ENCODE results near the gene BTG2.

Gene BTG2

GRCh38 chr1:203342192-203342940 is 37.0 kb downstream of the BTG2 start:
- Histone ChIP-seq H3K4me2 (ENCODE audit: low read depth, low read length, poor library complexity, severe bottlenecking) (peak overlapping the region; percentile 49), H3K79me2 (ENCODE audit: insufficient read depth, low read length) (no peaks in the 10 kb centered on the region), H3K27me3 (ENCODE audit: insufficient read depth, low read length, poor library complexity, severe bottlenecking) (no peaks in the 10 kb centered on the region), H3K9me2 (replicated peaks; ENCODE audit: low read depth, low read length) (no peaks in the 10 kb centered on the region), H3K36me3 (ENCODE audit: insufficient read depth, low read length) (no peaks in the 10 kb centered on the region), H3F3A (ENCODE audit: low read depth) (no peaks in the 10 kb centered on the region), H4K20me1 (ENCODE audit: insufficient read depth, low read length, poor library complexity, severe bottlenecking) (no peaks in the 10 kb centered on the region), H2AFZ (ENCODE audit: low read length) (peak overlapping the region; percentile 85), H3K9me3 (ENCODE audit: insufficient read depth, low read depth, low read length) (no peaks in the 10 kb centered on the region), H3K4me3 (ENCODE audit: low read length, poor library complexity, severe bottlenecking) (peak overlapping the region; percentile 54), H3K9ac (ENCODE audit: low read depth, low read length, poor library complexity, severe bottlenecking) (no peak overlapping the region), H3K4me1 (ENCODE audit: insufficient read depth, low read length, poor library complexity, severe bottlenecking) (peaks cover 12% of the 10 kb centered on the region)
- peak; percentile 83 for TF ChIP-seq CTCF (conservative IDR thresholded peaks at IDR 0.05; ENCODE audit: low read length)
- no peak for TF ChIP-seq EZH2phosphoT487 (IDR thresholded peaks at IDR 0.05; ENCODE audit: borderline replicate concordance)

- Histone ChIP-seq H3K36me3 (ENCODE audit: insufficient read depth, low read length) (no peaks in the 10 kb centered on the region), H3K79me2 (ENCODE audit: insufficient read depth, low read length) (no peaks in the 10 kb centered on the region), H3F3A (ENCODE audit: low read depth) (no peaks in the 10 kb centered on the region), H3K9me2 (replicated peaks; ENCODE audit: low read depth, low read length) (no peaks in the 10 kb centered on the region), H3K4me1 (ENCODE audit: insufficient read depth, low read length, poor library complexity, severe bottlenecking) (peaks cover 12% of the 10 kb centered on the region), H3K27me3 (ENCODE audit: insufficient read depth, low read length, poor library complexity, severe bottlenecking) (no peaks in the 10 kb centered on the region), H3K9me3 (ENCODE audit: insufficient read depth, low read depth, low read length) (no peaks in the 10 kb centered on the region), H2AFZ (ENCODE audit: low read length) (no peak overlapping the region), H3K9ac (ENCODE audit: low read depth, low read length, poor library complexity, severe bottlenecking) (no peak overlapping the region), H3K4me3 (ENCODE audit: low read length, poor library complexity, severe bottlenecking) (no peak overlapping the region), H3K4me2 (ENCODE audit: low read depth, low read length, poor library complexity, severe bottlenecking) (no peak overlapping the region), H4K20me1 (ENCODE audit: insufficient read depth, low read length, poor library complexity, severe bottlenecking) (no peaks in the 10 kb centered on the region)
- no peak for TF ChIP-seq EZH2phosphoT487 (IDR thresholded peaks at IDR 0.05; ENCODE audit: borderline replicate concordance)
- no peak for TF ChIP-seq CTCF (conservative IDR thresholded peaks at IDR 0.05; ENCODE audit: low read length)
These were observed 38.8 kb downstream of the BTG2 start for GRCh38 chr1:203343956-203344754.

GRCh38 chr1:203346060-203346768 is 40.9 kb downstream of the BTG2 start:
- no peaks in the 10 kb centered on the region for H4K20me1 ChIP-seq (ENCODE audit: insufficient read depth, low read length, poor library complexity, severe bottlenecking)
- TF ChIP-seq EZH2phosphoT487 (IDR thresholded peaks at IDR 0.05; ENCODE audit: borderline replicate concordance) (no peak), CTCF (conservative IDR thresholded peaks at IDR 0.05; ENCODE audit: low read length) (peak; percentile 38)
- no peaks in the 10 kb centered on the region for H3K9me3 ChIP-seq (ENCODE audit: insufficient read depth, low read depth, low read length)
- H2AFZ ChIP-seq (ENCODE audit: low read length), result no peak overlapping the region
- no peaks in the 10 kb centered on the region for H3K36me3 ChIP-seq (ENCODE audit: insufficient read depth, low read length)
- no peaks in the 10 kb centered on the region for H3F3A ChIP-seq (ENCODE audit: low read depth)
- H3K79me2 ChIP-seq (ENCODE audit: insufficient read depth, low read length), result no peaks in the 10 kb centered on the region
- H3K27me3 ChIP-seq (ENCODE audit: insufficient read depth, low read length, poor library complexity, severe bottlenecking), result no peaks in the 10 kb centered on the region
- no peak overlapping the region for H3K9ac ChIP-seq (ENCODE audit: low read depth, low read length, poor library complexity, severe bottlenecking)
- H3K4me2 ChIP-seq (ENCODE audit: low read depth, low read length, poor library complexity, severe bottlenecking), result no peak overlapping the region
- H3K4me3 ChIP-seq (ENCODE audit: low read length, poor library complexity, severe bottlenecking), result no peak overlapping the region
- no peaks in the 10 kb centered on the region for H3K9me2 ChIP-seq (replicated peaks; ENCODE audit: low read depth, low read length)
- H3K4me1 ChIP-seq (ENCODE audit: insufficient read depth, low read length, poor library complexity, severe bottlenecking), result peaks cover 2% of the 10 kb centered on the region

All from Loucy (cell line).